Measurements from ENCODE around the gene IL11. TPM values are rescaled to one million over a fixed set of nuclear protein-coding genes. Genes with fewer than 3 reads are reported as not detected.

The IL11 gene
- total RNA-seq, 1 donor from 2014 or later = 183 TPM

- DNase-seq (ENCODE audit: low read depth) (no peak), FAIRE-seq (no peak)
- H3K27me3 ChIP-seq (ENCODE audit: insufficient read depth, low read length) = peaks cover 2% of the 10 kb centered on the region
- H3K27ac ChIP-seq (ENCODE audit: low read depth, low read length) = no peak overlapping the region
- no peak overlapping the region for H3K27ac Mint-ChIP-seq (ENCODE audit: unreplicated experiment)
- no peak for TF ChIP-seq CTCF (IDR thresholded peaks at IDR 0.05; ENCODE audit: insufficient read depth, low read depth, low read length)
- TF ChIP-seq EZH2 (IDR thresholded peaks at IDR 0.05; ENCODE audit: insufficient read depth, low read length) = no peak
- H3K9ac ChIP-seq (ENCODE audit: low read length) = no peak overlapping the region
- H2AFZ ChIP-seq (ENCODE audit: low read depth, low read length) = no peak overlapping the region
- peaks cover 13% of the 10 kb centered on the region for H4K20me1 ChIP-seq (ENCODE audit: insufficient read depth, low read length)
- H3K36me3 Mint-ChIP-seq (ENCODE audit: low read depth, unreplicated experiment) = peaks cover 4% of the 10 kb centered on the region
- no peak overlapping the region for H3K4me3 ChIP-seq (ENCODE audit: insufficient read depth, low read depth, low read length)
- H3K4me3 Mint-ChIP-seq (ENCODE audit: unreplicated experiment) = no peak overlapping the region
- peaks cover 3% of the 10 kb centered on the region for H3K9me3 Mint-ChIP-seq (ENCODE audit: unreplicated experiment)
- no peaks in the 10 kb centered on the region for H3K4me1 ChIP-seq (ENCODE audit: insufficient read depth, low read length)
- peaks cover 3% of the 10 kb centered on the region for H3K36me3 ChIP-seq (ENCODE audit: insufficient read depth, low read length)
- H3K27me3 Mint-ChIP-seq (ENCODE audit: low read depth, unreplicated experiment) = peaks cover 24% of the 10 kb centered on the region
- H3K4me2 ChIP-seq (ENCODE audit: low read length) = no peak overlapping the region
- H3K9me3 ChIP-seq (ENCODE audit: insufficient read depth, low read depth, low read length) = no peaks in the 10 kb centered on the region
- H3K79me2 ChIP-seq (ENCODE audit: insufficient read depth, low read length) = no peaks in the 10 kb centered on the region
- peaks cover 3% of the 10 kb centered on the region for H3K4me1 Mint-ChIP-seq (ENCODE audit: low read depth, unreplicated experiment)
These were observed 9.4 kb downstream of the IL11 start for GRCh38 chr19:55360902-55361301.

DNA sequence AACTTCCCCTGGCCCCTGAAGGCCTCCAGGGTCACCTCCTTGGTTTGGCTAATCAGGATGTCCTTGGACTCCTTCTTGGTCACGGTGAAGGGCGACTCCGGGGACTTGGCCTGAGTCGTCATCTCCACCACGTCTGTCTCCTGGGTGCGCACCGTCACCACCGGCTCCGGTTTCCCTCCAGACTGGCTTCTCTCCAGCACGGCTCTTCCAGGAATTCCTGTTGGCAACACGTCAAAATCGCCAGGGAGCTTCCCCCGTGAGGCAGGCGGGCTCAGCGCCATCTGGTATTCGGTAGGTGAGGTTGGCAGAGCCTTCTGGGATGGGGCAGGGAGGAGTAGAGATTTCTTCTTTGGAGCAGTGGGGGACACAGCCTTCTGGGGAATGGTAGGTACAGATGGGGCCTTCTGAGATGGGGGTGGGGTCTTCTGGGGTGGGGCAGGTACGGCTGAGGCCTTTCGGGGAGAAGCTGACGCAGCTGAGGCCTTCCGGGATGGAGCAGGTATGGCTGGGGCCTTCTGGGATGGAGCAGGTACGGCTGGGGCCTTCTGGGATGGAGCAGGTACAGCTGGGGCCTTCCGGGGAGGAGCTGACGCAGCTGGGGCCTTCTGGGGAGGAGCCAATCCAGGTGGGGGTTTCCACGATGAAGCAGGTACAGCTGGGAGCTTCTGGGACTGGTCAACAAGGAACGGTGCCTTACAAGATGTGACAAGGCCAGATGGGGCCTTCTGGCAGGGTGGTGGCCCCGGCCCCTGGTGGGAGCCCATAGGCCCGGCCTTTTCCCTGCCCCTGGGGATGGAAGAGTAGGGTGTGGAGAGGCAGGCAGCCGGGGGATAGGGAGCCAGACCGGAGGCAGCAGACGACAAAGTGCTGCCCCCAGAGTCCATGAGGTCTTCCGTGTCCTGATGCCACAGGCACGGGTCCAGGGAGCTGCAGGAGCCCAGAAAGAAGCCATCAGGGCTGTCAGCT is 11.0 kb downstream of the IL11 start:
- Mint-ChIP-seq H3K27me3 (ENCODE audit: low read depth, unreplicated experiment) (peaks cover 31% of the 10 kb centered on the region), H3K9me3 (ENCODE audit: unreplicated experiment) (peaks cover 3% of the 10 kb centered on the region), H3K36me3 (ENCODE audit: low read depth, unreplicated experiment) (no peaks in the 10 kb centered on the region), H3K4me3 (ENCODE audit: unreplicated experiment) (no peak overlapping the region), H3K27ac (ENCODE audit: unreplicated experiment) (no peak overlapping the region), H3K4me1 (ENCODE audit: low read depth, unreplicated experiment) (peaks cover 3% of the 10 kb centered on the region)
- H4K20me1 ChIP-seq (ENCODE audit: insufficient read depth, low read length) = peaks cover 9% of the 10 kb centered on the region
- FAIRE-seq (no peak), DNase-seq (ENCODE audit: low read depth) (no peak)
- H3K4me1 ChIP-seq (ENCODE audit: insufficient read depth, low read length) = peaks cover 3% of the 10 kb centered on the region
- no peak overlapping the region for H2AFZ ChIP-seq (ENCODE audit: low read depth, low read length)
- H3K79me2 ChIP-seq (ENCODE audit: insufficient read depth, low read length) = no peaks in the 10 kb centered on the region
- H3K27ac ChIP-seq (ENCODE audit: low read depth, low read length) = no peak overlapping the region
- H3K9ac ChIP-seq (ENCODE audit: low read length) = no peak overlapping the region
- H3K4me3 ChIP-seq (ENCODE audit: insufficient read depth, low read depth, low read length) = no peak overlapping the region
- H3K36me3 ChIP-seq (ENCODE audit: insufficient read depth, low read length) = no peaks in the 10 kb centered on the region
- no peak overlapping the region for H3K4me2 ChIP-seq (ENCODE audit: low read length)
- TF ChIP-seq CTCF (IDR thresholded peaks at IDR 0.05; ENCODE audit: insufficient read depth, low read depth, low read length) = no peak
- no peak for TF ChIP-seq EZH2 (IDR thresholded peaks at IDR 0.05; ENCODE audit: insufficient read depth, low read length)
- H3K9me3 ChIP-seq (ENCODE audit: insufficient read depth, low read depth, low read length) = no peaks in the 10 kb centered on the region
- peaks cover 6% of the 10 kb centered on the region for H3K27me3 ChIP-seq (ENCODE audit: insufficient read depth, low read length)

GRCh38 chr19:55358493-55358892 is 11.8 kb downstream of the IL11 start:
- Histone ChIP-seq H3K27me3 (ENCODE audit: insufficient read depth, low read length) (peaks cover 6% of the 10 kb centered on the region), H3K4me3 (ENCODE audit: insufficient read depth, low read depth, low read length) (no peak overlapping the region), H3K9ac (ENCODE audit: low read length) (no peak overlapping the region), H3K36me3 (ENCODE audit: insufficient read depth, low read length) (no peaks in the 10 kb centered on the region), H3K79me2 (ENCODE audit: insufficient read depth, low read length) (no peaks in the 10 kb centered on the region), H4K20me1 (ENCODE audit: insufficient read depth, low read length) (peaks cover 6% of the 10 kb centered on the region), H2AFZ (ENCODE audit: low read depth, low read length) (no peak overlapping the region), H3K4me1 (ENCODE audit: insufficient read depth, low read length) (peaks cover 6% of the 10 kb centered on the region), H3K4me2 (ENCODE audit: low read length) (no peak overlapping the region), H3K9me3 (ENCODE audit: insufficient read depth, low read depth, low read length) (no peaks in the 10 kb centered on the region), H3K27ac (ENCODE audit: low read depth, low read length) (no peak overlapping the region)
- Mint-ChIP-seq H3K4me3 (ENCODE audit: unreplicated experiment) (no peak overlapping the region), H3K27me3 (ENCODE audit: low read depth, unreplicated experiment) (peaks cover 35% of the 10 kb centered on the region), H3K27ac (ENCODE audit: unreplicated experiment) (no peak overlapping the region), H3K36me3 (ENCODE audit: low read depth, unreplicated experiment) (no peaks in the 10 kb centered on the region), H3K9me3 (ENCODE audit: unreplicated experiment) (peaks cover 3% of the 10 kb centered on the region), H3K4me1 (ENCODE audit: low read depth, unreplicated experiment) (peaks cover under 1% of the 10 kb centered on the region)
- TF ChIP-seq CTCF (IDR thresholded peaks at IDR 0.05; ENCODE audit: insufficient read depth, low read depth, low read length) (no peak), EZH2 (IDR thresholded peaks at IDR 0.05; ENCODE audit: insufficient read depth, low read length) (no peak)
- DNase-seq (ENCODE audit: low read depth) (no peak), FAIRE-seq (no peak)
